HS-27A (cell line): ENCODE results near the gene SLC25A21.
"Not testable (repeated sequence)": the region's sequence is repeated elsewhere in the genome, so short reads cannot be mapped to it uniquely, and the experiment has no call there.

Experiments
- DNase-seq: peaks from one replicate; pipeline ENCODE4 v3.0.0-alpha.2; 2012; ENCODE audit warnings: low read depth, missing footprints

Gene SLC25A21

GRCh38 chr14:36942522-36943245 lies 229.7 kb downstream of the SLC25A21 start:
- no peak for DNase-seq

GRCh38 chr14:36941783-36942521 lies 230.5 kb downstream of the SLC25A21 start:
- no peak for DNase-seq

GRCh38 chr14:36940476-36940875 lies 231.9 kb downstream of the SLC25A21 start:
- no peak for DNase-seq

GRCh38 chr14:36939265-36939664 lies 233.1 kb downstream of the SLC25A21 start:
- no peak for DNase-seq

GRCh38 chr14:36938678-36939077 lies 233.7 kb downstream of the SLC25A21 start:
- no peak for DNase-seq

- DNase-seq: no peak
These were observed 236.3 kb downstream of the SLC25A21 start for GRCh38 chr14:36935976-36936678.

GRCh38 chr14:36934304-36934703 lies 238.1 kb downstream of the SLC25A21 start:
- no peak for DNase-seq

GRCh38 chr14:36931791-36932190 lies 240.6 kb downstream of the SLC25A21 start:
- DNase-seq: no peak

- no peak for DNase-seq
These were observed 244.0 kb downstream of the SLC25A21 start for GRCh38 chr14:36928432-36928831.

- DNase-seq: no peak
These were observed 247.3 kb downstream of the SLC25A21 start for GRCh38 chr14:36925094-36925493.

- DNase-seq: no peak
These were observed 255.7 kb downstream of the SLC25A21 start for GRCh38 chr14:36916668-36917067.

GRCh38 chr14:36915081-36915480 lies 257.3 kb downstream of the SLC25A21 start:
- no peak for DNase-seq

- DNase-seq: no peak
These were observed 261.8 kb downstream of the SLC25A21 start for GRCh38 chr14:36910578-36910977.

GRCh38 chr14:36905272-36905888 lies 267.0 kb downstream of the SLC25A21 start:
- DNase-seq: no peak

- DNase-seq: peak; percentile 47
These were observed 270.5 kb downstream of the SLC25A21 start for GRCh38 chr14:36901861-36902260.

- no peak for DNase-seq
These were observed 271.6 kb downstream of the SLC25A21 start for GRCh38 chr14:36900846-36901245.

GRCh38 chr14:36896300-36896699 lies 276.1 kb downstream of the SLC25A21 start:
- not testable (repeated sequence) for DNase-seq

- no peak for DNase-seq
These were observed 288.4 kb downstream of the SLC25A21 start for GRCh38 chr14:36884049-36884448.

- no peak for DNase-seq
These were observed 292.1 kb downstream of the SLC25A21 start for GRCh38 chr14:36880276-36880675.

- DNase-seq: no peak
These were observed 292.8 kb downstream of the SLC25A21 start for GRCh38 chr14:36879558-36879957.

GRCh38 chr14:36874396-36875138 lies 297.8 kb downstream of the SLC25A21 start:
- no peak for DNase-seq

- DNase-seq: no peak
These were observed 301.6 kb downstream of the SLC25A21 start for GRCh38 chr14:36870776-36871175.
